Measurements from ENCODE around the gene LCN1. TPM values are rescaled to one million over a fixed set of nuclear protein-coding genes. Genes with fewer than 3 reads are reported as not detected.

Gene LCN1
- total and polyA plus RNA-seq, 2 of the 8 experiments (the other 6 are each of a cell fraction or from before 2014, with no cell fraction given), result not detected

GRCh38 chr9:135550344-135550918 is 29.2 kb downstream of the LCN1 start (continued):
- TF ChIP-seq CHD1 (IDR thresholded peaks at IDR 0.05; ENCODE audit: low read depth, low read length) (no peak), CTBP2 (IDR thresholded peaks at IDR 0.05; ENCODE audit: borderline replicate concordance, insufficient read depth, insufficient read length, low read length) (no peak), EZH2 (IDR thresholded peaks at IDR 0.05; ENCODE audit: low read depth, low read length, severe bottlenecking) (no peak), TEAD4 (IDR thresholded peaks at IDR 0.05; ENCODE audit: low read depth, low read length) (no peak)

Measured in H1 (cell line).